ENCODE results near the gene MPZL1. TPM values are rescaled to one million over a fixed set of nuclear protein-coding genes. Genes with fewer than 3 reads are reported as not detected.
"Not testable (repeated sequence)": the region's sequence is repeated elsewhere in the genome, so short reads cannot be mapped to it uniquely, and the experiment has no call there.

MPZL1 gene
- total and polyA plus RNA-seq, 3 experiments from 2014 or later: 8.2 to 17.9 (median 15.6) TPM

DNA sequence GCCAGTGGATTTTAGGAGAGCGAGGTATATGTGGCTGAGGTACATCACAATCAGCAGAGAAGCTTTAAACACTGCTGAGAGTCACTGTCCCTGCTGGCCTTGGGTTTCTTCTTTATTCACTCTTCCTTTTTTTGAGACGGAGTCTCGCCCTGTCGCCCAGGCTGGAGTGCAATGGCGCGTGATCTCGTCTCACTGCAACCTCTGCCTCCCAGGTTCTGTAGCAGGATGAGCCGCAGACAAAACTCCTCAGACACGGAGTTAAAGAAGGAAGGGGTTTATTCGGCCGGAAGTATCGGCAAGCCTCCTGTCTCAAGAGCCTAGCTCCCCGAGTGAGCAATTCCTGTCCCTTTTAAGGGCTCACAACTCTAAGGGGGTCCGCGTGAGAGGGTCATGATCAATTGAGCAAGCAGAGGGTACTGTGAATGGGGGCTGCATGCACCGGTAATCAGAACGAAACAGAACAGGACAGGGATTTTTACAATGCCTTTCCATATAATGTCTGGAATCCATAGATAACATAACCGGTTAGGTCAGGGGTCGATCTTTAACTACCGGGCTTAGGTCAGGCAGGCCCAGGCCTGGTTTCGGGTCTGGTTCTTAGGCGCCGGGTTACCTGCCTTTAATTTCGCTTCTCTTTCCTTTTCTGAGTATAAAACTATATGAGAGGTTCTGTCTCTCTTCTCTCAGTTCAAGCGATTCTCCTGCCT is 1.9 kb upstream of the MPZL1 start:
- H3K4me3 ChIP-seq (ENCODE audit: low read length); H3K9me3 ChIP-seq (ENCODE audit: low read length); H3K27me3 Mint-ChIP-seq; H3K9me3 Mint-ChIP-seq; H3K36me3 ChIP-seq (ENCODE audit: insufficient read depth, low read length); H3K27me3 ChIP-seq (ENCODE audit: insufficient read depth, low read length, poor library complexity, severe bottlenecking); CTCF ChIA-PET; H3K27ac ChIP-seq (ENCODE audit: low read depth, low read length); DNase-seq; H3K36me3 Mint-ChIP-seq; POLR2A ChIA-PET: not testable (repeated sequence)
- Mint-ChIP-seq H3K4me3 (peak overlapping the region in 3 of 7 donors; percentile 3 to 93 (median 46)), H3K4me1 (peaks cover 27 to 53% (median 40%) of the 10 kb centered on the region in 3 donors), H3K27ac (peak overlapping the region in 3 of 8 donors; percentile 18 to 66 (median 30))
- peaks cover 32% of the 10 kb centered on the region for H3K4me1 ChIP-seq (ENCODE audit: insufficient read depth, low read length)

- ChIA-PET POLR2A (no interaction called here), CTCF (no interaction called here)
- peak overlapping the region; percentile 72 for H3K4me3 ChIP-seq (ENCODE audit: low read length)
- H3K27me3 ChIP-seq (ENCODE audit: insufficient read depth, low read length, poor library complexity, severe bottlenecking): no peaks in the 10 kb centered on the region
- peaks cover 32% of the 10 kb centered on the region for H3K4me1 ChIP-seq (ENCODE audit: insufficient read depth, low read length)
- peak in 1 of 5 donors; percentile 10 for DNase-seq
- Mint-ChIP-seq H3K36me3 (peaks cover 0 to 3% (median 1%) of the 10 kb centered on the region in 3 donors), H3K4me1 (peaks cover 21 to 41% (median 34%) of the 10 kb centered on the region in 3 donors), H3K27me3 (peaks cover 0 to 2% of the 10 kb centered on the region in 2 donors), H3K27ac (peak overlapping the region; percentile 42 to 88 (median 66)), H3K9me3 (no peaks in the 10 kb centered on the region), H3K4me3 (peak overlapping the region; percentile 87 to 98 (median 96))
- peak overlapping the region; percentile 59 for H3K27ac ChIP-seq (ENCODE audit: low read depth, low read length)
- no peaks in the 10 kb centered on the region for H3K9me3 ChIP-seq (ENCODE audit: low read length)
- no peaks in the 10 kb centered on the region for H3K36me3 ChIP-seq (ENCODE audit: insufficient read depth, low read length)
Measured at GRCh38 chr1:167720965-167721616, 691 bp upstream of the MPZL1 start.

DNA sequence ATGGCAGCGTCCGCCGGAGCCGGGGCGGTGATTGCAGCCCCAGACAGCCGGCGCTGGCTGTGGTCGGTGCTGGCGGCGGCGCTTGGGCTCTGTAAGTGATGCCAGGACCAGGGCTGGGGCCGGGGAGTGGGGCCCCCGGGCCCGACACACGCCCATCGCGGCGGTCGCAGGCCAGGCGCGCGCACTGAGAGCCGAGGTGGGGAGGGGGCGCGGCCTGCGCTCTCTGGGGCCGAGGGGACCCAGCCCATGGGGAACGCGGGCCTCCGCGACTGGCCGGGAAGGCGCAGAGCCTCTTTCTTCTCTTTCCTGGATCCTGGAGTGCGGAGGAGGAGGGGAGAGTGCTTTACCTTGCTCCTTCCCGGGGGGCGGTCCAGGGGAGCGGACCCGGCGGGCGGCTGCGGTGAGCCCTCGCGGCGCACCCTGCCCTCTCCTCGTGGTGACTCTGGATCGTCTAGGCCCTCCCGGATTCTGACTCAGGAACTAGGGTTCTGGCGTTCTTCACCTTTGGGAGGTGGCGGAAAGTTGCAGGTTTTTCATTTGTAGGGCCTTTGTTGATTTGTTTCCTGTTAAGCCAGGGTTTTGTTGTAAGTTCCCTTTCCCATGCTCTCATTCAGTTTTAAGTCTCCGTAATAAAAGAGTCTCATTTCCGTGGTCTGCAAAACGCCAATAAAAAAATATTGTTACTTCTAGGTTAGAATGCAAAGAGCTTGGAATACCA is 529 bp downstream of the MPZL1 start:
- POLR2A ChIA-PET: no interaction called here
- Mint-ChIP-seq H3K9me3 (no peaks in the 10 kb centered on the region), H3K4me3 (peak overlapping the region; percentile 87 to 98 (median 96)), H3K36me3 (peaks cover 0 to 3% (median 1%) of the 10 kb centered on the region in 3 donors), H3K27ac (peak overlapping the region in 6 of 8 donors; percentile 40 to 71 (median 56)), H3K27me3 (peaks cover 0 to 5% of the 10 kb centered on the region in 2 donors), H3K4me1 (peaks cover 16 to 35% (median 29%) of the 10 kb centered on the region in 3 donors)
- CTCF ChIA-PET: interaction anchor here (0.7 kb wide), 1 partner anchor 13 kb away, joined by 3 read pairs; no protein-coding TSS in a partner anchor
- Histone ChIP-seq H3K36me3 (ENCODE audit: insufficient read depth, low read length) (no peaks in the 10 kb centered on the region), H3K27ac (ENCODE audit: low read depth, low read length) (peak overlapping the region; percentile 59), H3K27me3 (ENCODE audit: insufficient read depth, low read length, poor library complexity, severe bottlenecking) (no peaks in the 10 kb centered on the region), H3K9me3 (ENCODE audit: low read length) (no peaks in the 10 kb centered on the region), H3K4me3 (ENCODE audit: low read length) (peak overlapping the region; percentile 72), H3K4me1 (ENCODE audit: insufficient read depth, low read length) (peaks cover 32% of the 10 kb centered on the region)
- peak; percentile 3 to 52 (median 28) for DNase-seq

DNA sequence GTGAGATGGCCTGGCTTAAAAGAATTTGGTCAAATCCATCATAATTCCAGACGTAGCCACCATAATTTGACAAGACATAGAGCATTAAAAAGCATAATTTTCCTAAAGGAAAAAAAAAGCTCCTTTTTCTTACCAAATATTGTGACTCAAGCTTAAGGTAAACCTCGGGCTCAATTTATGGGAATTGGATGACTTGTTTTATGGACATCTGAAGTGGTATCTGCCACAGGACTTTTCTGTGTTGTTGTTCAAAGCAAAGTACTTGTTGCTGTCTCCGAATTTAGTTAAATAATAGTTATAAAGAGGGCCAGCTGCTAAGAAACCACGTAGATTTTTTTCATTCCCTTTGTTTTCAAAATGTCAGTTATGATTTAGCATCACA is 1.1 kb downstream of the MPZL1 start:
- H3K36me3 ChIP-seq (ENCODE audit: insufficient read depth, low read length): no peaks in the 10 kb centered on the region
- peak overlapping the region; percentile 85 to 98 (median 96) for H3K4me3 Mint-ChIP-seq
- H3K4me1 Mint-ChIP-seq: peaks cover 16 to 35% (median 29%) of the 10 kb centered on the region in 3 donors
- POLR2A ChIA-PET: no interaction called here
- H3K27me3 Mint-ChIP-seq: peaks cover 0 to 5% of the 10 kb centered on the region in 2 donors
- peaks cover 32% of the 10 kb centered on the region for H3K4me1 ChIP-seq (ENCODE audit: insufficient read depth, low read length)
- CTCF ChIA-PET: interaction anchor here (0.7 kb wide), 1 partner anchor 13 kb away, joined by 3 read pairs; no protein-coding TSS in a partner anchor
- H3K27ac ChIP-seq (ENCODE audit: low read depth, low read length): peak overlapping the region; percentile 59
- no peaks in the 10 kb centered on the region for H3K27me3 ChIP-seq (ENCODE audit: insufficient read depth, low read length, poor library complexity, severe bottlenecking)
- H3K9me3 ChIP-seq (ENCODE audit: low read length): no peaks in the 10 kb centered on the region
- peaks cover 0 to 3% (median 1%) of the 10 kb centered on the region in 3 donors for H3K36me3 Mint-ChIP-seq
- no peak for DNase-seq
- H3K9me3 Mint-ChIP-seq: no peaks in the 10 kb centered on the region
- peak overlapping the region in 4 of 8 donors; percentile 40 to 71 (median 54) for H3K27ac Mint-ChIP-seq
- H3K4me3 ChIP-seq (ENCODE audit: low read length): peak overlapping the region; percentile 72

DNA sequence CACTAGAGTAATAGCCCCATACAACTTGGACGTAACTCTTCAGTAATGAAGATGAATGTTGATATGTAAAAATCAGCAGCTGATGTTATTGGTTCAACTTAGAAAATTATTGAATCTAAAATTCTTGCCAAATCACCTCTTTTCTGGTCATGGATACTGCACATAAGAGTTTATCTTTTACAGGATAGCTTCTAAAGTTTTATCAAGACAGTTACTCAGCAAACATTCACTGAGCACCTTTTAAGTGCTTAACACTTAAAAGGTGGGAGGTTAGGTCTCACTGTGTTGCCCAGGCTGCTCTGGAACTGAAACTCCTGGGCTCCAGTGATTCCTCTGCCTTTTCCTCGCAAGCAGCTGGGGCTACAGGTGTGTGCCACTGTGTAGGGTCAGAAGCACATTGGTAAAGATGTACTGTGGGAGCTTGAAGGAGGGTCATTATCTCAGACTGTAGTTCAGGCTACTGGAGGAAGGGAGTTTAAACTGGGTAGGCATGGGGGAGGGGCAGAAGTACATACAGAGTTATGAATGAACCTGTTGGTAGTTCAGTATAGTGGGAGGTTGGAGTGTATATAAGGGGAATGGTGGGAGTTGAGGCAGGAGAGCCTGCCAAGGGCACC is 2.0 kb downstream of the MPZL1 start:
- H3K36me3 Mint-ChIP-seq: peaks cover 0 to 3% (median 1%) of the 10 kb centered on the region in 3 donors
- H3K9me3 Mint-ChIP-seq: no peaks in the 10 kb centered on the region
- peak overlapping the region in 3 of 7 donors; percentile 87 to 97 (median 93) for H3K4me3 Mint-ChIP-seq
- no peak overlapping the region for H3K4me3 ChIP-seq (ENCODE audit: low read length)
- no peaks in the 10 kb centered on the region for H3K9me3 ChIP-seq (ENCODE audit: low read length)
- no peak for DNase-seq
- peaks cover 0 to 5% of the 10 kb centered on the region in 2 donors for H3K27me3 Mint-ChIP-seq
- H3K27ac Mint-ChIP-seq: peak overlapping the region in 1 of 8 donors; percentile 51
- peaks cover 16 to 35% (median 29%) of the 10 kb centered on the region in 3 donors for H3K4me1 Mint-ChIP-seq
- POLR2A ChIA-PET: no interaction called here
- peaks cover 27% of the 10 kb centered on the region for H3K4me1 ChIP-seq (ENCODE audit: insufficient read depth, low read length)
- no peak overlapping the region for H3K27ac ChIP-seq (ENCODE audit: low read depth, low read length)
- CTCF ChIA-PET: interaction anchor here (2.5 kb wide), 1 partner anchor 9 kb away, joined by 10 read pairs; no protein-coding TSS in a partner anchor
- H3K36me3 ChIP-seq (ENCODE audit: insufficient read depth, low read length): no peaks in the 10 kb centered on the region
- no peaks in the 10 kb centered on the region for H3K27me3 ChIP-seq (ENCODE audit: insufficient read depth, low read length, poor library complexity, severe bottlenecking)

- H3K4me1 Mint-ChIP-seq: peaks cover 14 to 22% (median 20%) of the 10 kb centered on the region in 3 donors
- CTCF ChIA-PET: no interaction called here
- H3K27ac ChIP-seq (ENCODE audit: low read depth, low read length): no peak overlapping the region
- no peak overlapping the region for H3K4me3 ChIP-seq (ENCODE audit: low read length)
- H3K27me3 ChIP-seq (ENCODE audit: insufficient read depth, low read length, poor library complexity, severe bottlenecking): no peaks in the 10 kb centered on the region
- H3K27me3 Mint-ChIP-seq: peaks cover 0 to 5% of the 10 kb centered on the region in 2 donors
- peaks cover 0 to 3% (median 1%) of the 10 kb centered on the region in 3 donors for H3K36me3 Mint-ChIP-seq
- H3K4me1 ChIP-seq (ENCODE audit: insufficient read depth, low read length): peaks cover 14% of the 10 kb centered on the region
- POLR2A ChIA-PET: no interaction called here
- H3K9me3 ChIP-seq (ENCODE audit: low read length): no peaks in the 10 kb centered on the region
- H3K4me3 Mint-ChIP-seq: peak overlapping the region in 1 of 7 donors; percentile 80
- H3K9me3 Mint-ChIP-seq: no peaks in the 10 kb centered on the region
- DNase-seq: no peak
- H3K36me3 ChIP-seq (ENCODE audit: insufficient read depth, low read length): no peaks in the 10 kb centered on the region
- no peak overlapping the region for H3K27ac Mint-ChIP-seq
Measured at GRCh38 chr1:167726008-167726407, 4.2 kb downstream of the MPZL1 start.

DNA sequence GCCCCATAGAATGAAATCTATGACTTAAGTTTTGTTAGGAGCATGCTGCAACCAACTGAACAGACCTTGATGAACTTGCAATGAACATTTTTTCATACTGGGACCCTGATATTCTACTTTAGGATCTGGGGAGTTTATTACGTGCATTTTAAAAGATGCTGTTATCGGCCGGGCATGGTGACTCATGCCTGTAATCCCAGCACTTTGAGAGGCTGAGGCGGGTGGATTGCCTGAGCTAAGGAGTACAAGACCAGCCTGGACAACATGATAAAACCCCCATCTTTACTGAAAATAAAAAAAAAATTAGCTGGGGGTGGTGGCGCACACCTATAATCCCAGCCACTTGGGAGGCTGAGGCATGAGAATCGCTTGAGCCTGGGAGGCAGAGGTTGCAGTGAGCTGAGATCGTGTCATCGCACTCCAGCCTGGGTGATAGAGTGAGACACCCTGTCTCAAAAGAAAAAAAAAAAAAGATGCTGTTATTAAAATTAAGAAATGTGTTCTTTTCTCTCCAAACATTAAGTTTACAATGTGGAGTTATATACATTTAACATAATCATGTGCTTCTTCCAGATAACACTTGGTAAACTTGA is 7.1 kb downstream of the MPZL1 start:
- Mint-ChIP-seq H3K9me3 (peaks cover 0 to 2% (median 0%) of the 10 kb centered on the region in 5 donors), H3K36me3 (peaks cover 0 to 1% (median 0%) of the 10 kb centered on the region in 3 donors), H3K27ac (no peak overlapping the region), H3K27me3 (peaks cover 0 to 5% of the 10 kb centered on the region in 2 donors), H3K4me3 (no peak overlapping the region), H3K4me1 (peaks cover 0 to 1% (median 0%) of the 10 kb centered on the region in 3 donors)
- POLR2A ChIA-PET: no interaction called here
- H3K4me3 ChIP-seq (ENCODE audit: low read length): no peak overlapping the region
- H3K36me3 ChIP-seq (ENCODE audit: insufficient read depth, low read length): no peaks in the 10 kb centered on the region
- H3K27ac ChIP-seq (ENCODE audit: low read depth, low read length): no peak overlapping the region
- no peaks in the 10 kb centered on the region for H3K27me3 ChIP-seq (ENCODE audit: insufficient read depth, low read length, poor library complexity, severe bottlenecking)
- CTCF ChIA-PET: no interaction called here
- H3K4me1 ChIP-seq (ENCODE audit: insufficient read depth, low read length): no peaks in the 10 kb centered on the region
- no peaks in the 10 kb centered on the region for H3K9me3 ChIP-seq (ENCODE audit: low read length)
- no peak for DNase-seq

All from CD8-positive, alpha-beta memory T cell (primary cell).